Cardiac fibroblast (primary cell): ENCODE data around the gene EVX2.

ENCODE experiments used
- DNase-seq, 2 donors: peaks; one replicate each; pipeline versions ENCODE4 v3.0.0 to v3.0.0-alpha.2; 2010; ENCODE audit warnings: low read depth in 2 of 2
- H3K4me3 ChIP-seq, 2 donors: replicated peaks in 1 of 2; 1 replicate in 1 of 2; 2 replicates in 1 of 2; pipeline ENCODE4 v1.5.1; 2011; ENCODE audit warnings: low read depth in 2 of 2, low read length in 2 of 2, mild to moderate bottlenecking in 2 of 2, moderate library complexity in 1 of 2
- CTCF ChIP-seq: IDR thresholded peaks from one replicate; pipeline ENCODE4 v1.5.1; 2011; ENCODE audit warnings: low read depth, mild to moderate bottlenecking, low read length, inconsistent platforms

EVX2 gene

GRCh38 chr2:176121190-176122051, 37.7 kb upstream of the EVX2 start:
- TF ChIP-seq CTCF: no peak
- DNase-seq: no peak
- H3K4me3 ChIP-seq: no peak overlapping the region

- TF ChIP-seq CTCF: no peak
- no peak for DNase-seq
- no peak overlapping the region for H3K4me3 ChIP-seq
Measured at GRCh38 chr2:176120364-176121189, 36.8 kb upstream of the EVX2 start.

- peak in 1 of 2 donors; percentile 20 for DNase-seq
- TF ChIP-seq CTCF: peak; percentile 23
- H3K4me3 ChIP-seq: no peak overlapping the region
Measured at GRCh38 chr2:176118601-176119339, 35.0 kb upstream of the EVX2 start.

- no peak overlapping the region for H3K4me3 ChIP-seq
- DNase-seq: no peak
Measured at GRCh38 chr2:176117823-176118371, 34.1 kb upstream of the EVX2 start.

GRCh38 chr2:176117162-176117822, 33.5 kb upstream of the EVX2 start:
- no peak overlapping the region for H3K4me3 ChIP-seq

More at GRCh38 chr2:176117823-176118371, 34.1 kb upstream of the EVX2 start:
- TF ChIP-seq CTCF: no peak

More at GRCh38 chr2:176117162-176117822, 33.5 kb upstream of the EVX2 start:
- DNase-seq: no peak
- no peak for TF ChIP-seq CTCF
